Heart left ventricle (tissue), 16 donors: ENCODE results near the gene TALDO1. TPM values are rescaled to one million over a fixed set of nuclear protein-coding genes. Genes with fewer than 3 reads are reported as not detected.

Source experiments
- ATAC-seq, 4 donors: fragments of 200-7000 bp; cut with Tn5 transposase; one replicate each; pipeline ENCODE4 v1.9.1; 2020 to 2022; ENCODE audit warnings: moderate library complexity in 4 of 4, mild to moderate bottlenecking in 3 of 4, moderate number of reproducible peaks in 1 of 4
- DNase-seq, 5 donors: peaks; one replicate each; pipeline ENCODE4 v3.0.0-alpha.2; 2020
- H3K27ac ChIP-seq, 12 donors: fragments of 200-600 bp; sonication (generic) in 4 of 12; one replicate each; pipeline versions ENCODE4 v1.5.0 to v1.8.0; 2016 to 2022; ENCODE audit warnings: mild to moderate bottlenecking in 2 of 12
- H3K27me3 ChIP-seq, 9 donors: fragments of 200-600 bp; sonication (generic) in 2 of 9; one replicate each; pipeline versions ENCODE4 v1.5.1 to v1.8.0; 2016 to 2022; ENCODE audit warnings: mild to moderate bottlenecking in 3 of 9
- H3K36me3 ChIP-seq, 9 donors: fragments of 200-600 bp; sonication (generic) in 2 of 9; one replicate each; pipeline versions ENCODE4 v1.5.0 to v1.8.0; 2018 to 2022; ENCODE audit warnings: mild to moderate bottlenecking in 2 of 9
- H3K4me1 ChIP-seq, 12 donors: fragments of 200-600 bp; sonication (generic) in 4 of 12; one replicate each; pipeline versions ENCODE4 v1.5.0 to v1.8.0; 2016 to 2022; ENCODE audit warnings: mild to moderate bottlenecking in 3 of 12
- H3K4me3 ChIP-seq, 12 donors: fragments of 200-600 bp; sonication (generic) in 4 of 12; one replicate each; pipeline versions ENCODE4 v1.5.0 to v1.8.0; 2017 to 2022; ENCODE audit warnings: mild to moderate bottlenecking in 9 of 12, moderate library complexity in 4 of 12
- H3K9me3 ChIP-seq, 12 donors: fragments of 200-600 bp; sonication (generic) in 4 of 12; one replicate each; pipeline versions ENCODE4 v1.5.0 to v1.8.0; 2016 to 2022; ENCODE audit warnings: mild to moderate bottlenecking in 1 of 12
- POLR2A ChIP-seq, 2 donors: fragments of 450-650 bp; IDR thresholded peaks; one replicate each; pipeline ENCODE4 v1.6.1; 2017; ENCODE audit warnings: antibody characterized with exemption in 2 of 2, mild to moderate bottlenecking in 2 of 2, moderate library complexity in 2 of 2
- WGBS, 4 donors: extraction: QIAGEN DNeasy Blood & Tissue Kit in 2 of 4; methylation state at CpG; one replicate each; pipeline versions ENCODE4 v1.1.5 to v1.1.7; 2013 to 2018; 5-methylcytosine and 5-hydroxymethylcytosine counted together
- intact Hi-C, 10 donors: fragments of 100-400 bp; cut with DNase I; formaldehyde crosslinking; loops; one replicate each; pipeline versions ENCODE4 v1.11.1 to v1.14.2; 2022
- polyA plus RNA-seq, 2 donors: library from polyadenylated mRNA; stranded (reverse); fragments of 200-250 nt; gene quantifications; one replicate each; pipeline ENCODE4 v1.2.3, GENCODE V29; 2013
- total RNA-seq, 9 donors: library from RNA; depleted of rRNA in 2 of 9; stranded (reverse); fragments of >200 nt in 2 of 9; fragmentation: NEBNext Ultra II Directional in 3 of 9; extraction: Animal tissue kit (Norgen Biotek cat#: 25700) in 3 of 9; gene quantifications; one replicate each; pipeline versions ENCODE4 v1.1.0 to v1.2.4, GENCODE V29; 2016 to 2023
- TF ChIP-seq, protein P1 (sequence below), 12 donors: fragments of 200-600 bp; sonication (generic) in 4 of 12; IDR thresholded peaks; one replicate each; pipeline versions ENCODE4 v1.5.0 to v1.8.0; 2018 to 2022; ENCODE audit warnings: antibody characterized with exemption in 12 of 12, mild to moderate bottlenecking in 5 of 12
- donor health status: ischemic (EF 13 %, LVEDD 7.1; RV severe dilation, severe dysfunction).
- donor health status: healthy with polysubstance abuse.
- donor health status: DM: no; HTN: yes; CAD: no.
- donor health status: DM: no; HTN: no; CAD: no.
- donor health status: ischemic (EF 25% LVEDD 6.9; RV normal size, moderate dysfunction).
- donor health status: ischemic (EF 25% LVEDD 5.7; RV mildly dilated, moderate dysfunction).
- donor health status: healthy.
- donor health status: DM: yes; HTN: yes; CAD: no.
- donor health status: ischemic (EF 35%, LVEDD 5.7; RV mildly dilated, moderate dysfunction).
- donor health status: nonischemic (EF 11% LVEDD 7.7; RV severe dilation, severe dysfunction).
- donor health status: DM: yes; HTN: yes; CAD: no.
- donor health status: PGD.
- donor health status: ischemic (EF 29% LVEDD 5.4; RV normal size, mild dysfunction).
- donor health status: nonischemic (EF 23%, LVEDD 6.1; RV moderate dilation, normal function).

The TALDO1 gene
- total and polyA plus RNA-seq, 11 donors: 66.9 to 145 (median 105) TPM

DNA sequence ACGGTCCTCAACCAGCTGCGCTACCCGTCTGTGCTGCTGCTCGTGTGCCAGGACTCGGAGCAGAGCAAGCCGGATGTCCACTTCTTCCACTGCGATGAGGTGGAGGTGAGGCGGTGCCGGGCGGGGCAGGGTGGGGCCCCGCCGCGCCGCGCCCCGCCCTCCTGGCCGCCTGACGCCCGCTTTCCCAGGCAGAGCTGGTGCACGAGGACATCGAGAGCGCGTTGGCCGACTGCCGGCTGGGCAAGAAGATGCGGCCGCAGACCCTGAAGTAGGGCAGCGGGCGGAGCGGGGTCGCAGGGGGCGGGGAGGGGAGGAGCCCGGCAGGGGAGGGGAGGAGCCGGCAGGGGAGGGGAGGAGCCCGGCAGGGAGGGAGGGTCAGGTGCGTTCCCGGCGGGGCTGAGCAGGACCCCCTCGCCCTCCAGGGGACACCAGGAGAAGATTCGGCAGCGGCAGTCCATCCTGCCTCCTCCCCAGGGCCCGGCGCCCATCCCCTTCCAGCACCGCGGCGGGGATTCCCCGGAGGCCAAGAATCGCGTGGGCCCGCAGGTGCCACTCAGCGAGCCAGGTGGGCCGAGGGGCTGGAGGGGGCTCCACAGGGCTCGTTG lies 26.5 kb upstream of the TALDO1 start:
- DNase-seq (peak in 2 of 5 donors; percentile 15 to 37), ATAC-seq (peak in 2 of 4 donors; percentile 5 to 65)
- TF ChIP-seq POLR2A (IDR thresholded peaks at IDR 0.05): no peak
- TF ChIP-seq, protein P1, sequence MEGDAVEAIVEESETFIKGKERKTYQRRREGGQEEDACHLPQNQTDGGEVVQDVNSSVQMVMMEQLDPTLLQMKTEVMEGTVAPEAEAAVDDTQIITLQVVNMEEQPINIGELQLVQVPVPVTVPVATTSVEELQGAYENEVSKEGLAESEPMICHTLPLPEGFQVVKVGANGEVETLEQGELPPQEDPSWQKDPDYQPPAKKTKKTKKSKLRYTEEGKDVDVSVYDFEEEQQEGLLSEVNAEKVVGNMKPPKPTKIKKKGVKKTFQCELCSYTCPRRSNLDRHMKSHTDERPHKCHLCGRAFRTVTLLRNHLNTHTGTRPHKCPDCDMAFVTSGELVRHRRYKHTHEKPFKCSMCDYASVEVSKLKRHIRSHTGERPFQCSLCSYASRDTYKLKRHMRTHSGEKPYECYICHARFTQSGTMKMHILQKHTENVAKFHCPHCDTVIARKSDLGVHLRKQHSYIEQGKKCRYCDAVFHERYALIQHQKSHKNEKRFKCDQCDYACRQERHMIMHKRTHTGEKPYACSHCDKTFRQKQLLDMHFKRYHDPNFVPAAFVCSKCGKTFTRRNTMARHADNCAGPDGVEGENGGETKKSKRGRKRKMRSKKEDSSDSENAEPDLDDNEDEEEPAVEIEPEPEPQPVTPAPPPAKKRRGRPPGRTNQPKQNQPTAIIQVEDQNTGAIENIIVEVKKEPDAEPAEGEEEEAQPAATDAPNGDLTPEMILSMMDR (IDR thresholded peaks at IDR 0.05): no peak
- H3K4me3 ChIP-seq: peak overlapping the region in 5 of 12 donors; percentile 2 to 34 (median 12)
- 3 to 8% (median 5%) methylated on average over 8 to 53 of the region's 53 CpGs for WGBS, 4 donors
- H3K36me3 ChIP-seq: no peaks in the 10 kb centered on the region
- H3K27me3 ChIP-seq: peaks cover 31 to 62% (median 49%) of the 10 kb centered on the region in 9 donors
- intact Hi-C loops: loop anchor here in 5 of 10 donors (5.0 to 10.0 kb wide), 3 partner anchors 56 to 163 kb away; no protein-coding TSS in a partner anchor
- peaks cover 0 to 22% (median 7%) of the 10 kb centered on the region in 12 donors for H3K4me1 ChIP-seq
- H3K9me3 ChIP-seq: no peaks in the 10 kb centered on the region
- no peak overlapping the region for H3K27ac ChIP-seq

DNA sequence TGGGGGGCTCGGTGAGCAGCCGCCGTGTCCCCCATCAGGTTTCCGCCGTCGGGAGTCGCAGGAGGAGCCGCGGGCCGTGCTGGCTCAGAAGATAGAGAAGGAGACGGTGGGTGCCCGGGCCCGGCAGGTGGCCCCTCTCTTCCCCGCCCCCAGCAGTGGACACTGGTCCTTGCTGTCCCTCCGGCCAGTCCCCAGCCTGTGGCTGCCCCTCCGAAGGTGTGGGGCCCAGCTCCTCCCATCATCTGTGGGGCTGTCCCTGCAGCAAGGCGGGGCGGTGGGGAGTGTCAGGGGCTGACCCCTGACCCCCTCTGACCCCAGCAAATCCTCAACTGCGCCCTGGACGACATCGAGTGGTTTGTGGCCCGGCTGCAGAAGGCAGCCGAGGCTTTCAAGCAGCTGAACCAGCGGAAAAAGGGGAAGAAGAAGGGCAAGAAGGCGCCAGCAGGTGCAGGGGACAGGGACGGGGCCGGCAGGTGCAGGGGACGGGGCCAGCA lies 26.0 kb upstream of the TALDO1 start:
- no peak for ATAC-seq
- Histone ChIP-seq H3K27ac (no peak overlapping the region), H3K4me3 (peak overlapping the region in 4 of 12 donors; percentile 2 to 34 (median 14)), H3K27me3 (peaks cover 35 to 68% (median 55%) of the 10 kb centered on the region in 9 donors), H3K36me3 (no peaks in the 10 kb centered on the region), H3K4me1 (peaks cover 0 to 28% (median 12%) of the 10 kb centered on the region in 12 donors), H3K9me3 (no peaks in the 10 kb centered on the region)
- intact Hi-C loops: loop anchor here in 5 of 10 donors (5.0 to 10.0 kb wide), 3 partner anchors 56 to 164 kb away; no protein-coding TSS in a partner anchor
- WGBS, 4 donors: 23 to 38% (median 32%) methylated on average over 14 to 28 of the region's 28 CpGs
- TF ChIP-seq POLR2A (IDR thresholded peaks at IDR 0.05): no peak
- TF ChIP-seq, protein P1 (IDR thresholded peaks at IDR 0.05): no peak
- DNase-seq: peak in 1 of 5 donors; percentile 28

GRCh38 chr11:721741-722345 lies 25.4 kb upstream of the TALDO1 start:
- TF ChIP-seq, protein P1 (IDR thresholded peaks at IDR 0.05): no peak
- TF ChIP-seq POLR2A (IDR thresholded peaks at IDR 0.05): no peak
- intact Hi-C loops: loop anchor here in 6 of 10 donors (2.0 to 10.0 kb wide), 5 partner anchors 57 to 167 kb away; no protein-coding TSS in a partner anchor
- 30 to 43% (median 37%) methylated on average over 14 to 33 of the region's 33 CpGs for WGBS, 4 donors
- Histone ChIP-seq H3K4me3 (peak overlapping the region in 1 of 12 donors; percentile 28), H3K27ac (no peak overlapping the region), H3K27me3 (peaks cover 40 to 72% (median 58%) of the 10 kb centered on the region in 9 donors), H3K36me3 (no peaks in the 10 kb centered on the region), H3K9me3 (no peaks in the 10 kb centered on the region), H3K4me1 (peaks cover 0 to 33% (median 17%) of the 10 kb centered on the region in 12 donors)
- DNase-seq (peak in 1 of 5 donors; percentile 28), ATAC-seq (no peak)

- DNase-seq: peak in 1 of 5 donors; percentile 18
- 64 to 69% (median 68%) methylated on average over 10 to 20 of the region's 20 CpGs for WGBS, 4 donors
- no peak for ATAC-seq
- Histone ChIP-seq H3K27ac (no peak overlapping the region), H3K27me3 (peaks cover 40 to 77% (median 58%) of the 10 kb centered on the region in 9 donors), H3K36me3 (no peaks in the 10 kb centered on the region), H3K9me3 (no peaks in the 10 kb centered on the region), H3K4me3 (no peak overlapping the region), H3K4me1 (peaks cover 0 to 35% (median 17%) of the 10 kb centered on the region in 12 donors)
- intact Hi-C loops: loop anchor here in 6 of 10 donors (2.0 to 10.0 kb wide), 5 partner anchors 58 to 168 kb away; no protein-coding TSS in a partner anchor
- TF ChIP-seq POLR2A (IDR thresholded peaks at IDR 0.05): no peak
- TF ChIP-seq, protein P1 (IDR thresholded peaks at IDR 0.05): no peak
Observed at GRCh38 chr11:722346-722811, 24.9 kb upstream of the TALDO1 start.
